Panc1 (cell line): ENCODE data around the gene DCAF5. TPM values are rescaled to one million over a fixed set of nuclear protein-coding genes. Genes with fewer than 3 reads are reported as not detected.

Experiments used
- ATAC-seq: fragments of 200-7000 bp; cut with Tn5 transposase; 2 replicates; pipeline ENCODE4 v1.9.1; 2020; ENCODE audit warnings: mild to moderate bottlenecking, moderate library complexity
- BruUV-seq: library from RNA; stranded (reverse); fragments of 400-500 nt; replicated peaks from 2 replicates; lab custom pipeline; 2021; lab: Mats Ljungman, UMichigan
- CTCF ChIA-PET: fragments of 300-600 bp; sonication (Branson Sonifier 250); formaldehyde crosslinking; loops from one replicate; lab custom pipeline; 2022; ENCODE audit warnings: antibody characterized with exemption; lab: Charles Lee
- POLR2A ChIA-PET: fragments of 300-600 bp; sonication (Branson Sonifier 250); formaldehyde crosslinking; loops from one replicate; lab custom pipeline; 2022; ENCODE audit warnings: antibody characterized with exemption; lab: Charles Lee
- DNase-seq: peaks from one replicate; pipeline ENCODE4 v3.0.0-alpha.2; 2010; ENCODE audit warnings: low read depth, low spot score
- H3K27ac ChIP-seq: 2 replicates; pipeline ENCODE4 v1.5.1; 2011; ENCODE audit warnings: mild to moderate bottlenecking, low read length, inconsistent platforms
- H3K27me3 ChIP-seq: fragments of 200-500 bp; sonication (Bioruptor generic); 2 replicates; pipeline ENCODE4 v1.6.0; 2014; ENCODE audit warnings: low read length, inconsistent platforms; ENCODE audit not compliant: control insufficient read depth, insufficient read depth
- H3K36me3 ChIP-seq: fragments of 200-500 bp; sonication (Bioruptor generic); 2 replicates; pipeline ENCODE4 v1.5.1; 2014; ENCODE audit warnings: inconsistent platforms, mild to moderate bottlenecking, low read length, moderate library complexity; ENCODE audit not compliant: control insufficient read depth, insufficient read depth
- H3K4me1 ChIP-seq: 2 replicates; pipeline ENCODE4 v1.5.1; 2011; ENCODE audit warnings: inconsistent platforms, mild to moderate bottlenecking, low read length, moderate library complexity; ENCODE audit not compliant: control insufficient read depth, insufficient read depth
- H3K4me3 ChIP-seq, 2 experiments: 2 replicates each; pipeline ENCODE4 v1.5.1; 2011 to 2012; ENCODE audit warnings: low read depth in 2 of 2, low read length in 2 of 2, mild to moderate bottlenecking in 2 of 2, inconsistent platforms in 1 of 2, moderate library complexity in 1 of 2
- H3K9me3 ChIP-seq: fragments of 200-500 bp; sonication (Bioruptor generic); 2 replicates; pipeline ENCODE4 v1.5.1; 2014; ENCODE audit warnings: low read depth, mild to moderate bottlenecking, inconsistent platforms, low read length, moderate library complexity; ENCODE audit not compliant: control insufficient read depth, insufficient read depth
- CTCF ChIP-seq: fragments of 450-650 bp; IDR thresholded peaks from 2 replicates; pipeline ENCODE4 v1.5.1; 2017; ENCODE audit warnings: mild to moderate bottlenecking
- POLR2AphosphoS5 ChIP-seq: IDR thresholded peaks from 2 replicates; pipeline ENCODE4 v1.6.1; 2012; ENCODE audit warnings: mild to moderate bottlenecking, low read depth, low read length, moderate library complexity
- REST ChIP-seq, 2 experiments: IDR thresholded peaks; 2 replicates each; pipeline ENCODE4 v1.6.1; 2011 to 2012; ENCODE audit warnings: low read depth in 2 of 2, control low read depth in 1 of 2, low read length in 1 of 2, mild to moderate bottlenecking in 1 of 2, moderate library complexity in 1 of 2; ENCODE audit not compliant: insufficient read depth in 1 of 2
- SIN3A ChIP-seq: IDR thresholded peaks from 2 replicates; pipeline ENCODE4 v1.6.1; 2012; ENCODE audit warnings: low read depth, mild to moderate bottlenecking, low read length, moderate library complexity, borderline replicate concordance; ENCODE audit not compliant: insufficient read depth
- TCF7L2 ChIP-seq: IDR thresholded peaks from 2 replicates; pipeline ENCODE4 v1.6.1; 2011; ENCODE audit warnings: mild to moderate bottlenecking, low read depth, low read length, inconsistent platforms
- in situ Hi-C: cut with HindIII; loops from 2 replicates; pipeline ENCODE4 v1.10.0; 2016; ENCODE audit warnings: low sequenced_read_pairs, low pct_unique_long_range_greater_than_20kb
- intact Hi-C: fragments of 100-400 bp; cut with micrococcal nuclease; formaldehyde crosslinking; loops from one replicate; pipeline ENCODE4 v1.10.0; 2022; ENCODE audit not compliant: unreplicated experiment
- total RNA-seq: library from RNA; stranded (reverse); gene quantifications from one replicate; pipeline ENCODE4 v1.2.1, GENCODE V29; 2021; ENCODE audit not compliant: unreplicated experiment

Gene DCAF5
- total RNA-seq, 1 experiment from 2014 or later = 27.6 TPM

- TF ChIP-seq POLR2AphosphoS5 (no peak), REST (IDR thresholded peaks at IDR 0.05; ENCODE audit: insufficient read depth in 1 of 2, low read depth in 2 of 2, low read length in 1 of 2) (no peak), CTCF (no peak), TCF7L2 (no peak), SIN3A (no peak)
- BruUV-seq = no TSS peak
- ChIA-PET CTCF (no interaction called here), POLR2A (no interaction called here)
- ATAC-seq = no peak
- intact Hi-C loops (no loop called here), in situ Hi-C loops (no loop called here)
- Histone ChIP-seq H3K4me1 (peaks cover 19% of the 10 kb centered on the region), H3K9me3 (no peaks in the 10 kb centered on the region), H3K4me3 (no peak overlapping the region), H3K27me3 (no peaks in the 10 kb centered on the region), H3K36me3 (no peaks in the 10 kb centered on the region; the same call in 1 of the 2 replicates), H3K27ac (no peak overlapping the region)
- no peak for DNase-seq
Observed at GRCh38 chr14:69083181-69083580, 69.7 kb downstream of the DCAF5 start.

- intact Hi-C loops = no loop called here
- H3K4me1 ChIP-seq = peaks cover 19% of the 10 kb centered on the region
- no peaks in the 10 kb centered on the region for H3K9me3 ChIP-seq
- POLR2A ChIA-PET = no interaction called here
- no peak overlapping the region for H3K27ac ChIP-seq
- no peak for ATAC-seq
- DNase-seq = no peak
- no peaks in the 10 kb centered on the region for H3K27me3 ChIP-seq
- TF ChIP-seq SIN3A (no peak), POLR2AphosphoS5 (no peak), REST (IDR thresholded peaks at IDR 0.05; ENCODE audit: insufficient read depth in 1 of 2, low read depth in 2 of 2, low read length in 1 of 2) (no peak), TCF7L2 (no peak), CTCF (no peak)
- no peaks in the 10 kb centered on the region for H3K36me3 ChIP-seq
- in situ Hi-C loops = no loop called here
- no peak overlapping the region for H3K4me3 ChIP-seq
- BruUV-seq = no TSS peak
- CTCF ChIA-PET = no interaction called here
Observed at GRCh38 chr14:69081271-69081670, 71.6 kb downstream of the DCAF5 start.
